Activated T-helper 1 cell treated with anti-CD3 and anti-CD28 coated beads, Interleukin-12 subunit alpha, Interleukin-12 subunit beta, Interleukin-2, Interleukin-4 antibody, amounts not matched to agents 30 ng/mL and 10 ng/mL and 1 ng/mL, durations not matched to agents 14 hours and 24 hours and 36 hours (primary cell): ENCODE results near the gene CNKSR3. TPM values are rescaled to one million over a fixed set of nuclear protein-coding genes. Genes with fewer than 3 reads are reported as not detected.

ENCODE experiments used
- DNase-seq: peaks from one replicate; pipeline ENCODE4 v3.0.0; 2021; ENCODE audit warnings: low spot score
- H3K27ac Mint-ChIP-seq: one replicate; pipeline ENCODE4 v1.8.0; 2021; ENCODE audit warnings: mild to moderate bottlenecking, mixed read lengths
- H3K27me3 Mint-ChIP-seq: one replicate; pipeline ENCODE4 v1.8.0; 2022; ENCODE audit warnings: mild to moderate bottlenecking, moderate library complexity, mixed read lengths; ENCODE audit not compliant: insufficient read depth
- H3K36me3 Mint-ChIP-seq: one replicate; pipeline ENCODE4 v1.8.0; 2021; ENCODE audit warnings: low read depth, mixed read lengths
- H3K4me1 Mint-ChIP-seq: one replicate; pipeline ENCODE4 v1.8.0; 2021; ENCODE audit warnings: low read depth, mixed read lengths
- H3K4me3 Mint-ChIP-seq: one replicate; pipeline ENCODE4 v1.8.0; 2021; ENCODE audit warnings: mild to moderate bottlenecking, moderate library complexity, mixed read lengths
- H3K9me3 Mint-ChIP-seq: one replicate; pipeline ENCODE4 v1.8.0; 2021; ENCODE audit warnings: mixed read lengths
- intact Hi-C: fragments of 100-400 bp; cut with micrococcal nuclease; formaldehyde crosslinking; loops from one replicate; pipeline ENCODE4 v1.15.1; 2024
- total RNA-seq: library from RNA; stranded (reverse); gene quantifications from 2 replicates; pipeline ENCODE4 v1.2.3, GENCODE V29; 2022

The CNKSR3 gene
- total RNA-seq, 1 donor from 2014 or later = not detected

DNA sequence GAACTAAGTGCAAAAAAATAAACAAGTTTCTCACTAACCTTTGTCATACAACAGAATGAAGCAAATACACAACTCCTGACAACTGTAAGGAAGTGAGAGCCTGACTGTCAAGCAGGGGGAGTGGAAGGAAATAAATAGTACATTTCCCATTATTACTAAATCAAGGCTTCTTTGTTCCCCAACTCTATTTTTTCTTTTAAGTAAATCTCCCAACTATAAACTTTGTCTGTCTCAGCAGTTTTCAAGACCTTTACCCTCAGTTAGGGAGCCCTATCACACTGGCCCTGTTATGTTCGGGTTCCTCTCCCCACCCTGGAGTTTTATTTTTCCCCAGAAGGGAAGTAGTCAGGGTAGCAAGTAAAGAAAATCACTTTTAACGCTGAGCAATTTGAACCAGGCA, 129.7 kb downstream of the CNKSR3 start:
- no peak for DNase-seq
- H3K9me3 Mint-ChIP-seq = no peaks in the 10 kb centered on the region
- intact Hi-C loops = no loop called here
- no peaks in the 10 kb centered on the region for H3K36me3 Mint-ChIP-seq
- no peaks in the 10 kb centered on the region for H3K27me3 Mint-ChIP-seq
- H3K4me1 Mint-ChIP-seq = no peaks in the 10 kb centered on the region
- no peak overlapping the region for H3K4me3 Mint-ChIP-seq
- H3K27ac Mint-ChIP-seq = no peak overlapping the region

DNA sequence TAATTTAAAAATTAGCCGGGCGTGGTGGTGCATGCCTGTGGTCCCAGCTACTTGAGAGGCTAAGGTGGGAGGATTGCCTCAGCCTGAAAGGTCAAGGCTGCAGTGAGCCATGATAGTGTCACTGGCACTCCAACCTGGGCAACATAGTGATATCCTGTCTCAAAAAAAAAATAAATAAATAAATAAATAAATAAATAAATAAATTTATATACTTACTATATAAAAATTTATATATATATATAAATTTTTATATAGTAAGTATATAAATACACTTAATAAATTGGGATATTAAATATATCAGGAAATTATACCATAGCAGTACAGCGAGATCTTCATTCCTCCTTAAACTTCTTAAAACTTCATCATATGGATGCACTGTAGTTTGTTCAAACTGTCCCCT, 130.9 kb downstream of the CNKSR3 start:
- DNase-seq = no peak
- Mint-ChIP-seq H3K27ac (no peak overlapping the region), H3K4me3 (no peak overlapping the region), H3K4me1 (no peaks in the 10 kb centered on the region), H3K9me3 (no peaks in the 10 kb centered on the region), H3K36me3 (no peaks in the 10 kb centered on the region), H3K27me3 (no peaks in the 10 kb centered on the region)
- intact Hi-C loops = no loop called here

DNA sequence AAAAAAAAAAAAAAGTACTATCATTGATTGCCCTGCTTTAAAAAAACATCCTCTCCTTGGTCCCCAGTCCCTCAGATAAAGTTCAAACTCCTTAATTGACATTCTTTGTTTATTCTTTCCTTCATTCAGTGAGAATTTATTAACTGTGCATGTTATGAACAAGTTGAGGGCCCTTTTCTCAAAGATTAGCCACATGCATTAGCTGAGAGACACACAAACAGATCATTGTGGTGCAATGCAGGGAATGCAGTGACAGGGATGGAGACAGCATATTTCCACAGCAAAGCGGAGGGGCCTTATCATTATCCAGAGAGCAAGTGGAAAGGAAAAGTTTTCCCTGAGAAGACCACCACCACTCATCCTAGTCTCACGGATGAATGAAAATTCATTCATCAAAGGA, 132.0 kb downstream of the CNKSR3 start:
- no peak overlapping the region for H3K4me3 Mint-ChIP-seq
- H3K4me1 Mint-ChIP-seq = no peaks in the 10 kb centered on the region
- H3K27ac Mint-ChIP-seq = no peak overlapping the region
- no peaks in the 10 kb centered on the region for H3K27me3 Mint-ChIP-seq
- DNase-seq = no peak
- intact Hi-C loops = no loop called here
- H3K9me3 Mint-ChIP-seq = no peaks in the 10 kb centered on the region
- no peaks in the 10 kb centered on the region for H3K36me3 Mint-ChIP-seq

DNA sequence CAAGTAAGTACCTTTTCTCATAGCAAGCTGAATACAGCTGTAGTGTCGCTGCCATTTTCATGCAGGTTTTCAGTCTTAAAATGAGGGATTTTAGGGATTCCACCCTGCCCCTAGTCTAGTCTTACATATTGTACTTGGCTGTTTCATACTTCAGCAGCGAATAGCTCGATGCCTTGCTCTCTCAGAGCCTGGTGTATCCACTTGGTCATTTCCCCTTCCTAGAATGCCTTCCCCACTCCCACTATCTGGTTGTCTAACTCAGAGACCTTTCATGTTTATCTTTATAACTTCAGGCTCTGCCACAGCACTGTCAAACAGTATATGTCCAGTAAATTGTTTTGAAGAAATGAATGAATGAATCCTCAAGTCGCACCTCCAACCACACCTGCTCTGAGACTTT, 132.8 kb downstream of the CNKSR3 start:
- no peak overlapping the region for H3K4me3 Mint-ChIP-seq
- no peak for DNase-seq
- intact Hi-C loops = no loop called here
- H3K27ac Mint-ChIP-seq = no peak overlapping the region
- H3K4me1 Mint-ChIP-seq = no peaks in the 10 kb centered on the region
- H3K27me3 Mint-ChIP-seq = no peaks in the 10 kb centered on the region
- no peaks in the 10 kb centered on the region for H3K9me3 Mint-ChIP-seq
- H3K36me3 Mint-ChIP-seq = no peaks in the 10 kb centered on the region

DNA sequence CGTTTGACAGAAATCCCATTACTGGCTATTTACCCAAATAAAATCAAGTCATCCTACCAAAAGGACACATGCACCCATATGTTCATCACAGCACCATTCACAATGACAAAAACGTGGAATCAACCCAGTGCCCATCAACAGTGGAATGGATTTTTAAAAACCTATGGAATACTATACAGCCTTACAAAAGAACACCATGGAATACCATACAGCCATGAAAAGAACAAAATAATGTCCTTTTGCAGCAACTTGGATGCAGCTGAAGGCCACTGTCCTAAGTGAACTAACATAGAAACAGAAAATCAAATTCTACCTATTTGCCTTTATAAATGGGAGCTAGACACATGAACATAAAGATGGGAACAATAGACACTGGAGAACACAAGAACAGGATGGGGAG, 136.5 kb downstream of the CNKSR3 start:
- Mint-ChIP-seq H3K4me3 (no peak overlapping the region), H3K4me1 (no peaks in the 10 kb centered on the region), H3K27me3 (no peaks in the 10 kb centered on the region), H3K36me3 (no peaks in the 10 kb centered on the region), H3K9me3 (no peaks in the 10 kb centered on the region), H3K27ac (no peak overlapping the region)
- DNase-seq = no peak
- intact Hi-C loops = no loop called here

DNA sequence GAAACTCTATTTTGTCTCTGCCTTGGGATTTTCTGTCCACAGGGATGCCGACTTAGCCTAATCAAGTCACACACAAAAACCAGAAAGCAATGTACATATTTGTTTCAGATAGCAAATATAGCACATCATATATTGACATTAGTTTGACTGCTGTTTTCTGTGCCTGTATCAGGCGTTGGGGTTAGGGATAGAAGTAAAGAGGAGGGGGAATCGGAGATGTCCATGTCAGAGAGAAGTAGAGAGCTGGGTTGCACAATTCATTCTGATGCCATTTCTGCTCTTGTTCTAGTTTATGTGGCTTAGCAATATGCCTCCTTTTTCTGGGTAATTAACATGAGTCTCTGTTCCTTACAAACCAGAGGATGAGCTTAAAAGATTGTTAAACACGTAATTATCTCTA, 139.2 kb downstream of the CNKSR3 start:
- Mint-ChIP-seq H3K27me3 (no peaks in the 10 kb centered on the region), H3K36me3 (no peaks in the 10 kb centered on the region), H3K4me1 (no peaks in the 10 kb centered on the region), H3K27ac (no peak overlapping the region), H3K4me3 (no peak overlapping the region), H3K9me3 (no peaks in the 10 kb centered on the region)
- no peak for DNase-seq
- intact Hi-C loops = no loop called here

DNA sequence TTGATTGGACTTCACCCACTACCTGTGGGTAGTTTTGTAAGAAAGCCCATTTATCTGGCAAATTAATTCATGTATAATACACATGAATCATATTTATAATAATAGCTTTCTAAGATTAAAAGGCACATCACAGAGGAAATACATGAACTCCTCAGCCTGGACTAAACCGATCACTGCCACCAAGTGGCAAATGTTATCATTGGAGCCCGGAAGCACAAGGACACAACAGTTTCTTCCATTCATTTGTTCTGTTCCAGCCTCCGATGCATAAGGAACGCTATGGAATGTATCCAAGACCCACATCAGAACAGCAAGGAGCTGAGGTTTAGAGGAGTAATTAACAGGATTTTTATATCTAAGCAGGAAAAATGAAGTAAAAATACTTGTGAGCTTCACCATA, 139.9 kb downstream of the CNKSR3 start:
- intact Hi-C loops = loop anchor here (1.0 kb wide), 1 partner anchor 216 kb away; no protein-coding TSS in a partner anchor
- Mint-ChIP-seq H3K36me3 (no peaks in the 10 kb centered on the region), H3K4me1 (no peaks in the 10 kb centered on the region), H3K27me3 (no peaks in the 10 kb centered on the region), H3K9me3 (no peaks in the 10 kb centered on the region), H3K27ac (no peak overlapping the region), H3K4me3 (no peak overlapping the region)
- DNase-seq = no peak

DNA sequence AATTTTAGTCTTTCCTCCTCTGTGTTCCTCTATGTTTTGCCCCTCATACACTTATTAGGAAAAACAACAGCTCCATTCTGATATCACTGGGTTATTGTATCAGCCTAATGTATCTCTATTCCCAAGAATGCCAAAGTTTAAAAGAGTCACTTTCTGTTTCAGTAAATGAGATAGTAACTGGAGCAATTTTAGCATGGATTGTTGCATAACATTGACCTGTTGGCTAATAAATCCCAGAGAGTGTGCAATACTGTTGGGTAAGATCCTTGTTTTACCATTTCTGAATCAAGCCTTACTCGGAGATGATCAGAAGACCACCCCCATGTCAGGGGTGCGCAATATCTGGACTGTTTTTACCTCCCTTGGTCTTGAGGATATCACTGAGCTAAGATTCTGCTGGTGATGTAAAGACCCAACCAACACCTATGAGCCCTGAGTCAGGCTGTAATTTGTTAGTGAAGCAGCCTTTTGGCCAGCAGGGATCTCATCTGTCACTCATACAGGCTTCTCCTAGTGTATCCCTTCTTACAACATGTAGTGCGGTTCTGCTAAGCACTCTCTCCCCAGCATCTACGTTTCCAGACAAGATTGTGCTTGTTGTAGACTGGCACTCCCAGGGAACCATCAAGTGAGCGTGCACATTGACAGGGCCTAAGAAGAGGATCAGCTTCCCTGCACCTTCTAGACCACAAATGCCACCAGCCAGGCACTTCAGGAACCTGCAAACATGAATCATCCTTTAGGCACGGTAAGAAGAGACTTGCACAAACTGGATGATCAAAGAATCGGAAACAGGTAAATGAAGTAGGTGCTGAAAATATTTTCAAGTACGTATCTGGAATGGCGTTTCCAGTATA, 142.4 kb downstream of the CNKSR3 start:
- Mint-ChIP-seq H3K4me3 (no peak overlapping the region), H3K36me3 (no peaks in the 10 kb centered on the region), H3K27ac (no peak overlapping the region), H3K9me3 (no peaks in the 10 kb centered on the region), H3K27me3 (peaks cover 4% of the 10 kb centered on the region), H3K4me1 (no peaks in the 10 kb centered on the region)
- DNase-seq = no peak
- intact Hi-C loops = no loop called here

DNA sequence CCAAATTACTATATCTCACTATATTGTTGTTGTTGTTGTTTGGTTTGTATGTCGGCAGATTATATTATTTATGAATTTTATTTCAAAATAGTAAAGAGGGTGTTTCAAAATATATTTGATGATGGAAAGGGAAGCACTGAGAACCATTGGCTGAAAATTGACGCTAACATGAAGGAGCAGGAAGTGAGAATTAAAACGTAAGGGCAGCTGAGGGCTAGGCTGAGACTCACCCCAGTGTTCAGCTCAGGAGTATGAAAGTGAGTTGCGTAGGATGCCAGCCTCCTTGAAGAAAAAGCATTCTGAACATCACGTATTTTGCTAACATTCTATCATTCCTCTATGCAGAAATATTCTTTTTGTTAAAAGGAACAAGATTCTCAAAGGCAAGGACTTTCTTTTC, 143.1 kb downstream of the CNKSR3 start:
- Mint-ChIP-seq H3K4me3 (no peak overlapping the region), H3K4me1 (no peaks in the 10 kb centered on the region), H3K27me3 (peaks cover 6% of the 10 kb centered on the region), H3K27ac (no peak overlapping the region), H3K36me3 (no peaks in the 10 kb centered on the region), H3K9me3 (no peaks in the 10 kb centered on the region)
- no peak for DNase-seq
- intact Hi-C loops = no loop called here

DNA sequence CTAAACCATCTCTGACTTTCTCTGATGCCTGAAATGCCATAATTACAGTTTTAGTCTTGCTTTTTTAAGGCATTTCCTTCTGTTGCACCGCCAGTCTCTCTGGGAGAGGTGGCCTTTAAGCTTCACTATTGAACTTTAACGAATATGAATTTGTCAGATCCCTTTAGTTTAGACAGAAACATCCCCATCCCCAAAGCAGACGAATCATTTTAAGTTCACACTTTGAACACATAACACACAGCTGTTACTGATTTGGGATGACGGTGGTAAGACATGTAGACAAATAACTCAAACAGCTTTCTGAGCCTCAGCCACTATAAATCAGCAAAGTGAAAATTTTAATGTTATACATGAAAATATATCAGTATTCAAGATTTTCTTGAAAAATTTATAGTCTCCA, 146.7 kb downstream of the CNKSR3 start:
- H3K27me3 Mint-ChIP-seq = peaks cover 14% of the 10 kb centered on the region
- DNase-seq = no peak
- H3K4me3 Mint-ChIP-seq = no peak overlapping the region
- H3K27ac Mint-ChIP-seq = no peak overlapping the region
- no peaks in the 10 kb centered on the region for H3K36me3 Mint-ChIP-seq
- H3K4me1 Mint-ChIP-seq = no peaks in the 10 kb centered on the region
- H3K9me3 Mint-ChIP-seq = no peaks in the 10 kb centered on the region
- intact Hi-C loops = no loop called here

DNA sequence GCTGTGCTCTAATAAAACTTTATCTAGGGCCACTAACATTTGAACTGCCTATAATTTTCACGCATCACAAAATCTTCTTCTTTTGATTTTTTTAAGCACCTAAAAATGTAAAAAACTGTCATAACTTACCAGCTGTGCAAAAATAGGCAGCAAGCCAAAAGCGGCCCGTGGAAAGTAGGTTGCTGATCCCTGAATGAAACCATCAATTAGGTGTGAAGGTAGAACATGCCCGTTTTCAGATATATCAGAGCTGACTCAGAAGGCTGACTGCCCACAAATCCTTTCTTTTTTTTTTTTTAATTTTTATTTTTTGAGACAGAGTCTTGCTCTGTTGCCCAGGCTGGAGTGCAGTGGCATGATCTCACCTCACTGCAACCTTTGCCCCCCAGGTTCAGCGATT, 149.0 kb downstream of the CNKSR3 start:
- H3K9me3 Mint-ChIP-seq = no peaks in the 10 kb centered on the region
- intact Hi-C loops = no loop called here
- H3K36me3 Mint-ChIP-seq = no peaks in the 10 kb centered on the region
- H3K4me1 Mint-ChIP-seq = no peaks in the 10 kb centered on the region
- peaks cover 18% of the 10 kb centered on the region for H3K27me3 Mint-ChIP-seq
- no peak overlapping the region for H3K4me3 Mint-ChIP-seq
- DNase-seq = no peak
- H3K27ac Mint-ChIP-seq = no peak overlapping the region

DNA sequence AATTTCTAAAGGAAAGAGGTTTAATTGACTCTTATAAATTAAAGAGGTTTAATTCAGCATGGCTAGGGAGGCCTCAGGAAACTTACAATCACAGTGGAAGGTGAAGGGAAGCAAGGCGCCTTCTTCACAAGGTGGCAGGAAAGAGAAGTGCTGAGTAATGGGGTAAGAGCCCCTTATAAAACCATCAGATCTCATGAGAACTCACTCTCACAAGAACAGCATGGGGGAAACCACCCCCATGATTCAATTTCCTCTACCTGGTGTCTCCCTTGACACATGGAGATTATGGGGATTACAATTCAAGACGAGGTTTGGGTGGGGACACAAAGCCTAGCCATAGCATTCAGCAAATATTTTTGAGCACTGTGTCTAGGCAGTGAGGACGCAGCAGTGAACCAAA, 150.0 kb downstream of the CNKSR3 start:
- no peaks in the 10 kb centered on the region for H3K9me3 Mint-ChIP-seq
- no peaks in the 10 kb centered on the region for H3K4me1 Mint-ChIP-seq
- H3K27ac Mint-ChIP-seq = no peak overlapping the region
- H3K27me3 Mint-ChIP-seq = peaks cover 18% of the 10 kb centered on the region
- H3K4me3 Mint-ChIP-seq = no peak overlapping the region
- no peak for DNase-seq
- H3K36me3 Mint-ChIP-seq = no peaks in the 10 kb centered on the region
- intact Hi-C loops = no loop called here

DNA sequence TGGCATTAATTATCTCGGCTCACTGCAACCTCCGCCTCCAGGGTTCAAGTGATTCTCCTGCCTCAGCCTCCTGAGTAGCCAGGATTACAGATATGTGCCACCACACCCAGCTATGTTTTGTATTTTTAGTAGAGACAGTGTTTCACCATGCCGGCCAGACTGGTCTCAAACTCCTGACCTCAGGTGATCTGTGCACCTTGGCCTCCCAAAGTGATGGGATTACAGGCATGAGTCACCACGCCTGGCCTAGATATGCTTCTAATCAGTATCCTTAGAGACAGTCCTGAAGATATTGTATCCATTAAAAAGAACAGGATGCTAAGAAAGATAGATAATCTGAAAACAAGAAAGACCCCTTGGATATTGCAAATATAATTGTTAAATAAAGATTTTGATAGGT, 150.8 kb downstream of the CNKSR3 start:
- H3K36me3 Mint-ChIP-seq = no peaks in the 10 kb centered on the region
- no peaks in the 10 kb centered on the region for H3K9me3 Mint-ChIP-seq
- intact Hi-C loops = no loop called here
- H3K4me3 Mint-ChIP-seq = no peak overlapping the region
- H3K27ac Mint-ChIP-seq = no peak overlapping the region
- peaks cover 7% of the 10 kb centered on the region for H3K4me1 Mint-ChIP-seq
- no peak for DNase-seq
- H3K27me3 Mint-ChIP-seq = peaks cover 18% of the 10 kb centered on the region

DNA sequence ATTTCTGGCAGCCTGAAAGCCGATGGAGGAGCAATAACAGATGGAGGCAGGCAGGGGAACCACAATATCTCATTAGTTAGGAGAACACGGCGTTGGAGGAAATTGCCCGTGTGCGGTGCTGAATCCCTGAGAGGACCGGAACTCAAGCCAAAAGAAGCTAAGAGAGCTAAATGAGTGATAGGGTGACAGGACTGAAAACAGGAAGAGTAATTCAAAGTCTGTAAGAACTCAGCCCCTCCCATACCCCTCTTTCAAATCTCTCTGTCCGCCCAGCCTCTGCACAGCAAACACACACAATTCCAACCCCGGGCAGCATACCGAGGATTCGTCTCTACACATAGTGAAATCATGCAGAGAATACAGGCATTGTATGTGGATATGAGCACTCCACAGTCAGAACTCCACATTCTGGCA, 151.3 kb downstream of the CNKSR3 start:
- H3K27me3 Mint-ChIP-seq = peaks cover 16% of the 10 kb centered on the region
- no peaks in the 10 kb centered on the region for H3K36me3 Mint-ChIP-seq
- DNase-seq = no peak
- peaks cover 12% of the 10 kb centered on the region for H3K4me1 Mint-ChIP-seq
- intact Hi-C loops = no loop called here
- no peaks in the 10 kb centered on the region for H3K9me3 Mint-ChIP-seq
- H3K4me3 Mint-ChIP-seq = no peak overlapping the region
- H3K27ac Mint-ChIP-seq = no peak overlapping the region
